ENCODE results near the gene PAX7.
"Not testable (repeated sequence)": the region's sequence is repeated elsewhere in the genome, so short reads cannot be mapped to it uniquely, and the experiment has no call there.

Gene PAX7

GRCh38 chr1:18630511-18631495 is at the start of gene PAX7:
PAX7 (plus strand) TSS chr1:18630846; CDS start chr1:18631604, 758 bp downstream.
- DNase-seq = peak in 1 of 2 experiments; percentile 36

- peak; percentile 45 to 71 for DNase-seq
Observed at GRCh38 chr1:18581420-18581880, 49.2 kb upstream of the PAX7 start.

- no peak for DNase-seq
Observed at GRCh38 chr1:18582890-18583289, 47.8 kb upstream of the PAX7 start.

GRCh38 chr1:18583326-18583941 is 47.2 kb upstream of the PAX7 start:
- no peak for DNase-seq

- not testable (repeated sequence) for DNase-seq
Observed at GRCh38 chr1:18586016-18586415, 44.6 kb upstream of the PAX7 start.

GRCh38 chr1:18588093-18588492 is 42.6 kb upstream of the PAX7 start:
- no peak for DNase-seq

GRCh38 chr1:18592368-18592767 is 38.3 kb upstream of the PAX7 start:
- peak in 1 of 2 experiments; percentile 8 for DNase-seq

GRCh38 chr1:18597160-18598042 is 33.2 kb upstream of the PAX7 start:
- DNase-seq = peak in 1 of 2 experiments; percentile 45

- DNase-seq = no peak
Observed at GRCh38 chr1:18599086-18599485, 31.6 kb upstream of the PAX7 start.

- DNase-seq = no peak
Observed at GRCh38 chr1:18599704-18600103, 30.9 kb upstream of the PAX7 start.

GRCh38 chr1:18602533-18603211 is 28.0 kb upstream of the PAX7 start:
- DNase-seq = no peak

GRCh38 chr1:18603212-18603852 is 27.3 kb upstream of the PAX7 start:
- no peak for DNase-seq

GRCh38 chr1:18606443-18607288 is 24.0 kb upstream of the PAX7 start:
- no peak for DNase-seq

- no peak for DNase-seq
Observed at GRCh38 chr1:18607289-18607760, 23.3 kb upstream of the PAX7 start.

GRCh38 chr1:18608534-18608933 is 22.1 kb upstream of the PAX7 start:
- DNase-seq = no peak

GRCh38 chr1:18611311-18611710 is 19.3 kb upstream of the PAX7 start:
- DNase-seq = no peak

- no peak for DNase-seq
Observed at GRCh38 chr1:18612073-18612472, 18.6 kb upstream of the PAX7 start.

- DNase-seq = no peak
Observed at GRCh38 chr1:18614069-18614735, 16.4 kb upstream of the PAX7 start.

GRCh38 chr1:18618546-18619466 is 11.8 kb upstream of the PAX7 start:
- DNase-seq = no peak

Measured in NCI-H524 (cell line).